ENCODE measurements around the gene TBL3. TPM values are rescaled to one million over a fixed set of nuclear protein-coding genes. Genes with fewer than 3 reads are reported as not detected.

The TBL3 gene
- total RNA-seq, 4 donors from 2014 or later = 34.4 to 91.8 (median 53.7) TPM

DNA sequence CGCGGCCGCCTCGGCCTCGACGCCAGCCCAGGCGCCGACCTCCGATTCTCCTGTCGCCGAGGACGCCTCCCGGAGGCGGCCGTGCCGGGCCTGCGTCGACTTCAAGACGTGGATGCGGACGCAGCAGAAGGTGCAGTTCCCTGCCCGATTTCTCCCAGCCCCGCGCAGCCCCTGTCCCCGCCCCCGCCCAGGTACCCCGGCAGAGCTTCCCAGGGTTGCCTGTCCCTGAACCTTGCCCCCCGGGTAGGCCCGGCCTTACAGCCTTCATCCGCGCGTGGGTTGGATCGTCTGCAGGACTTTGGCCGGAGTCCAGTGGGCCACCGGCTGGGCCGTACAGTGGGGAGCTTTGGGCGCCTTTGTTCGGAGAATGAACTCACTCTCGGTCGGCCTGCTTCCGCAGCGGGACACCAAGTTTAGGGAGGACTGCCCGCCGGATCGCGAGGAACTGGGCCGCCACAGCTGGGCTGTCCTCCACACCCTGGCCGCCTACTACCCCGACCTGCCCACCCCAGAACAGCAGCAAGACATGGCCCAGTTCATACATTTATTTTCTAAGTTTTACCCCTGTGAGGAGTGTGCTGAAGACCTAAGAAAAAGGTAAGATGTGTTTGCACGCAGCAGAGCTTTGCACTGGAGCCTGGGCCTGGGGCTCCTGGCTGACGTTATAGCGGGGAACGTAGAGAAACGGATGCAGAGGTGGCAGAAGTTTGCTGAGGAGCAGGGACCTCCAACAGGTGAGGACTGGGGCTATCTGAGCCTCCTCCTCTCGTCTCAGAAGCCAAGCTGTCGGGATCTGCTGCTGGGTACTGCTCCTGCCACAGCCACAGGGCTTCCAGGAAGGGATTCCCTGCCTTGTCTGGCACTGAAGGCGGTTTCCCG is 12.7 kb downstream of the TBL3 start:
- DNase-seq = peak in 1 of 2 donors; percentile 36
- no peaks in the 10 kb centered on the region for H3K27me3 ChIP-seq
- H3K9me3 ChIP-seq = no peaks in the 10 kb centered on the region
- TF ChIP-seq, protein P1, sequence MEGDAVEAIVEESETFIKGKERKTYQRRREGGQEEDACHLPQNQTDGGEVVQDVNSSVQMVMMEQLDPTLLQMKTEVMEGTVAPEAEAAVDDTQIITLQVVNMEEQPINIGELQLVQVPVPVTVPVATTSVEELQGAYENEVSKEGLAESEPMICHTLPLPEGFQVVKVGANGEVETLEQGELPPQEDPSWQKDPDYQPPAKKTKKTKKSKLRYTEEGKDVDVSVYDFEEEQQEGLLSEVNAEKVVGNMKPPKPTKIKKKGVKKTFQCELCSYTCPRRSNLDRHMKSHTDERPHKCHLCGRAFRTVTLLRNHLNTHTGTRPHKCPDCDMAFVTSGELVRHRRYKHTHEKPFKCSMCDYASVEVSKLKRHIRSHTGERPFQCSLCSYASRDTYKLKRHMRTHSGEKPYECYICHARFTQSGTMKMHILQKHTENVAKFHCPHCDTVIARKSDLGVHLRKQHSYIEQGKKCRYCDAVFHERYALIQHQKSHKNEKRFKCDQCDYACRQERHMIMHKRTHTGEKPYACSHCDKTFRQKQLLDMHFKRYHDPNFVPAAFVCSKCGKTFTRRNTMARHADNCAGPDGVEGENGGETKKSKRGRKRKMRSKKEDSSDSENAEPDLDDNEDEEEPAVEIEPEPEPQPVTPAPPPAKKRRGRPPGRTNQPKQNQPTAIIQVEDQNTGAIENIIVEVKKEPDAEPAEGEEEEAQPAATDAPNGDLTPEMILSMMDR (IDR thresholded peaks at IDR 0.05) = no peak
- intact Hi-C loops (cut with DNase I) = no loop called here
- H3K36me3 ChIP-seq = peaks cover 10 to 13% of the 10 kb centered on the region in 2 donors
- 20 to 28% methylated on average over 26 to 34 of the region's 58 CpGs for WGBS, 2 donors
- peaks cover 5 to 19% of the 10 kb centered on the region in 2 donors for H3K4me1 ChIP-seq
- peak overlapping the region in 2 of 3 donors; percentile 57 to 62 for H3K27ac ChIP-seq
- peak overlapping the region; percentile 46 to 85 (median 51) for H3K4me3 ChIP-seq (replicated peaks in 1 of 3)

DNA sequence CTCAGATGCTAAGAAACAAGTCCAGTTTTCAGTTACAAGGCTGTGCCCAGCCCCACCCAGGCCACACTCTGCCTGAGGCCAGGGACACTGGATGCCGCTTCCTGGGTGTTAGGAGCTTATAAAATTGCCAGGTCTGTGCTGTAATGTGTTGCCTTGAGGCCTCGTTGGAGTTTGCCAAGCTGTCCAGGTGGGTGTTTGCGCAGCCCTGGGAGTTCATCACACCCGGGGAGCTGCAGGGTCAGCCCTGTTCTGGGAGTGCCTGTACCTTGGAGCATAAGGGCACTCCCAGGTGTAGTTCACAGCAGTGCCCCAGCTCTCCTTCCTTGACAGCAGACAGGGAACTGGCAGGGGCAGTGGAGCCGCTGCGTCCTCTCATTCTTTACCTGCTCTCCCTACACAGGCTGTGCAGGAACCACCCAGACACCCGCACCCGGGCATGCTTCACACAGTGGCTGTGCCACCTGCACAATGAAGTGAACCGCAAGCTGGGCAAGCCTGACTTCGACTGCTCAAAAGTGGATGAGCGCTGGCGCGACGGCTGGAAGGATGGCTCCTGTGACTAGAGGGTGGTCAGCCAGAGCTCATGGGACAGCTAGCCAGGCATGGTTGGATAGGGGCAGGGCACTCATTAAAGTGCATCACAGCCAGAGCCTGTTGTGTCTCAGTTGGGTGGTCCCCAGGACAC is 13.8 kb downstream of the TBL3 start:
- intact Hi-C loops (cut with DNase I) = no loop called here
- DNase-seq = no peak
- Histone ChIP-seq H3K4me1 (peaks cover 10 to 25% of the 10 kb centered on the region in 2 donors), H3K36me3 (peaks cover 10 to 13% of the 10 kb centered on the region in 2 donors), H3K27ac (no peak overlapping the region), H3K4me3 (replicated peaks in 1 of 3) (no peak overlapping the region), H3K9me3 (no peaks in the 10 kb centered on the region), H3K27me3 (peaks cover 5% of the 10 kb centered on the region)
- TF ChIP-seq, protein P1 (IDR thresholded peaks at IDR 0.05) = no peak
- TF ChIP-seq POLR2A (IDR thresholded peaks at IDR 0.05) = no peak
- 98% methylated on average over 9 of the region's 14 CpGs for WGBS, 2 donors

DNA sequence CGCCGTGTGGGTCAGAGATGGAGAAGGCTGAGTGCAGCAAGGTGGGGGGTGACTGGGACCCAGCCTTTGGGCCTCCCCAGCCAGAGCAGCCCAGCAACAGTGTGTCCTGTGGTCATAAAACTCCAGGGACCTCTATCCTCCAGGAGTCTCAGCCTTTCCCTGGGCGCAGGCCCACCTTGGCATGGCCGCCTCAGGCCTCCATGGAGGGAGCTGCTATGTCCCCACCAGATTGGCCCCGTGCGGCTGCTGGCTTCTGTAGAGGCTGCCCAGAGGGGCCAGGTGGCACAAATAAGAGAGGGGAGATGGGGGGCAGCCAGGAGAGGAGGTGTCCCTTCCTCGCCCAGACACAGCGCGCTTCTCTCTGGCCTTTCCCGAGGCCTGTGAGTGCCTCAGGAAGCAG is 15.3 kb downstream of the TBL3 start:
- Histone ChIP-seq H3K27me3 (peaks cover 14% of the 10 kb centered on the region), H3K27ac (no peak overlapping the region), H3K36me3 (peaks cover 10 to 13% of the 10 kb centered on the region in 2 donors), H3K4me1 (peaks cover 20 to 40% of the 10 kb centered on the region in 2 donors), H3K4me3 (replicated peaks in 1 of 3) (no peak overlapping the region), H3K9me3 (no peaks in the 10 kb centered on the region)
- TF ChIP-seq, protein P1 (IDR thresholded peaks at IDR 0.05) = no peak
- TF ChIP-seq POLR2A (IDR thresholded peaks at IDR 0.05) = no peak
- intact Hi-C loops (cut with DNase I) = no loop called here
- 83 to 88% methylated on average over 8 to 10 of the region's 10 CpGs for WGBS, 2 donors
- no peak for DNase-seq

DNA sequence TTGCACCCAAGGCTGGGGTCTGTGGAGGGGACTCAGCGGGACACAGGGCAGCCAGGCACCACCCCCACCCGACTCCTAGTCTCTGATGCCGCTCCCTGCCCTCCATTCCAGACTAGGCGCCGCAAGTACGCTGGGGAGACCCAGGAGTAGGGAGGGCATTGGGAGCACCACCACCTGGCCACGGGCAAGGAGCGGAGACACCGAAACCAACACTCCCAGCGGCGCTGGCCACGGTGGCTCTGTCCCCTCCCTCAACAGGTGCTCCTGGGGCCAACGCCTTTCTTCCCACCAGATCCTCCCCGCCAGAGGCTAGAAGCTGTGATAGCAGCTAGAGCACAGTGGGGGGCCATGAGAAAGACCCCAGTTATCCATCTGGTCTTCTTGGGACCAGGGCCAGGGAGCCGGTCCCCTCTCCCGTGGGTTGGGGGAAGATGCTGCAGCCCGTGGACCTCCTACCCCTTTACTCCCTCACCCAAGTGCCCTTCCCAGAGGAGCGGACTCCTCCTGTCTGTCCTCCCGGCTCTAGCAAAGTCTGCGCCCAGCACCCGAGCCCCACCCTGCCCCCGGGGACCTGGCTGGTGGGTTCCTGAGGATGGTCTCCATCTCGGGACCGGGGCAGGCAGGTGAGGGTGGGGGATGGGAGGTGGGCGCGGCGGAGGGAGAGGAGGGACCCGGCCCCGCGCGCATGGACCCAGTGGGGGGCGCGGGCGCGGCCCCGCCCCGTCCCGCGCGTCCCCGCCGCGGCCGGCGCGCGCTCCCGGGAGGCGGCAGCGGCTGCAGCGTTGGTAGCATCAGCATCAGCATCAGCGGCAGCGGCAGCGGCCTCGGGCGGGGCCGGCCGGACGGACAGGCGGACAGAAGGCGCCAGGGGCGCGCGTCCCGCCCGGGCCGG is 17.6 kb downstream of the TBL3 start, which contains the start of gene SYNGR3:
Gene SYNGR3, plus strand, starts transcription at position 762 of the 892 bp plus-strand sequence. CDS start 133 bp downstream, outside the sequence.
- H3K9me3 ChIP-seq = no peaks in the 10 kb centered on the region
- H3K4me3 ChIP-seq (replicated peaks in 1 of 3) = no peak within 1 kb of the TSS
- H3K4me1 ChIP-seq = peaks cover 24 to 45% of the 10 kb centered on the region in 2 donors
- intact Hi-C loops (cut with DNase I) = no loop called here
- H3K27me3 ChIP-seq = peaks cover 14% of the 10 kb centered on the region
- no peak for DNase-seq
- no peak for TF ChIP-seq POLR2A (IDR thresholded peaks at IDR 0.05)
- TF ChIP-seq, protein P1 (IDR thresholded peaks at IDR 0.05) = no peak
- no peak within 1 kb of the TSS for H3K27ac ChIP-seq
- 8 to 19% methylated on average over 14 to 19 of the region's 67 CpGs for WGBS, 2 donors
- H3K36me3 ChIP-seq = peaks cover 10 to 13% of the 10 kb centered on the region in 2 donors
